HCT116 (cell line): ENCODE results near the gene C5AR1. TPM values are rescaled to one million over a fixed set of nuclear protein-coding genes. Genes with fewer than 3 reads are reported as not detected.

Source experiments
- ATAC-seq: fragments of 200-7000 bp; cut with Tn5 transposase; 2 replicates; pipeline ENCODE4 v1.9.1; 2020; ENCODE audit warnings: mild to moderate bottlenecking, moderate library complexity
- BruUV-seq: library from RNA; stranded (reverse); fragments of 400-500 nt; replicated peaks from 2 replicates; lab custom pipeline; 2021; lab: Mats Ljungman, UMichigan
- CTCF ChIA-PET: fragments of 300-600 bp; sonication (Branson Sonifier 250); formaldehyde crosslinking; loops from one replicate; lab custom pipeline; 2021; ENCODE audit warnings: antibody characterized with exemption; lab: Charles Lee
- POLR2A ChIA-PET: fragments of 300-600, 350-600 bp; sonication (Branson Sonifier 250); formaldehyde crosslinking; loops from one replicate; lab custom pipeline; 2021; ENCODE audit warnings: antibody characterized with exemption; lab: Charles Lee
- RAD21 ChIA-PET, 2 experiments: fragments of 300-600 bp; sonication (Branson Sonifier 250); formaldehyde crosslinking; loops; one replicate each; lab custom pipeline; 2023; ENCODE audit warnings: low total read pairs in 2 of 2; ENCODE audit not compliant: uncharacterized antibody in 2 of 2, unreplicated experiment in 2 of 2, low non-redundant PET in 1 of 2; lab: Charles Lee
- DNase-seq: peaks from one replicate; pipeline ENCODE4 v3.0.0-alpha.2; 2010; ENCODE audit warnings: low read depth, low spot score
- H2AFZ ChIP-seq: fragments of 200-600 bp; shearing (Covaris generic), sonication (generic); 2 replicates; pipeline ENCODE4 v1.6.1; 2017; ENCODE audit warnings: low read depth, mixed run types, mixed read lengths, antibody characterized with exemption, low read length; ENCODE audit not compliant: poor library complexity, severe bottlenecking
- H3K27ac ChIP-seq: 2 replicates; pipeline ENCODE4 v1.5.1; 2012; ENCODE audit warnings: low read depth, low read length
- H3K27me3 ChIP-seq: fragments of 200-600 bp; sonication (generic); 2 replicates; pipeline ENCODE4 v1.6.1; 2016; ENCODE audit warnings: mixed run types, low read length, mixed read lengths; ENCODE audit not compliant: insufficient read depth
- H3K36me3 ChIP-seq, 2 experiments: fragments of 200-500 bp in 1 of 2; fragments of 200-600 bp in 1 of 2; sonication (Bioruptor generic) in 1 of 2; sonication (generic) in 1 of 2; 2 replicates each; pipeline versions ENCODE4 v1.5.1 to v1.6.1; 2014 to 2016; ENCODE audit warnings: low read length in 2 of 2, inconsistent platforms in 1 of 2, mixed read lengths in 1 of 2, mixed run types in 1 of 2; ENCODE audit not compliant: insufficient read depth in 2 of 2, control insufficient read depth in 1 of 2
- H3K4me1 ChIP-seq, 2 experiments: fragments of 200-600 bp in 1 of 2; sonication (generic) in 1 of 2; 2 replicates each; pipeline versions ENCODE4 v1.5.1 to v1.6.1; 2012 to 2017; ENCODE audit warnings: low read length in 2 of 2, inconsistent platforms in 1 of 2, mild to moderate bottlenecking in 1 of 2, mixed read lengths in 1 of 2, mixed run types in 1 of 2, moderate library complexity in 1 of 2; ENCODE audit not compliant: insufficient read depth in 2 of 2, control insufficient read depth in 1 of 2
- H3K4me2 ChIP-seq: fragments of 200-600 bp; sonication (generic); 2 replicates; pipeline ENCODE4 v1.6.1; 2017; ENCODE audit warnings: mixed run types, low read length, mixed read lengths
- H3K4me3 ChIP-seq, 2 experiments: fragments of 200-600 bp in 1 of 2; sonication (generic) in 1 of 2; replicated peaks in 1 of 2; 2 replicates each; pipeline ENCODE4 v1.5.1; 2011 to 2016; ENCODE audit warnings: low read length in 2 of 2, control low read depth in 1 of 2, low read depth in 1 of 2, mild to moderate bottlenecking in 1 of 2, mixed read lengths in 1 of 2, mixed run types in 1 of 2
- H3K79me2 ChIP-seq: fragments of 200-600 bp; sonication (generic); 2 replicates; pipeline ENCODE4 v1.6.1; 2017; ENCODE audit warnings: mild to moderate bottlenecking, mixed run types, low read length, moderate library complexity, mixed read lengths; ENCODE audit not compliant: insufficient read depth
- H3K9ac ChIP-seq: fragments of 200-600 bp; sonication (generic); 2 replicates; pipeline ENCODE4 v1.6.1; 2016; ENCODE audit warnings: low read length, mixed read lengths
- H3K9me2 ChIP-seq: fragments of 200-600 bp; sonication (generic), shearing (Covaris generic); 2 replicates; pipeline ENCODE4 v1.6.1; 2017; ENCODE audit warnings: mixed run types, mild to moderate bottlenecking, moderate library complexity; ENCODE audit not compliant: insufficient read depth
- H3K9me3 ChIP-seq, 2 experiments: fragments of 200-500 bp in 1 of 2; fragments of 200-600 bp in 1 of 2; sonication (Bioruptor generic) in 1 of 2; sonication (generic) in 1 of 2; 2 replicates each; pipeline ENCODE4 v1.6.1; 2014 to 2017; ENCODE audit warnings: low read length in 2 of 2, mixed read lengths in 2 of 2, inconsistent platforms in 1 of 2, low read depth in 1 of 2, mild to moderate bottlenecking in 1 of 2, mixed run types in 1 of 2, moderate library complexity in 1 of 2; ENCODE audit not compliant: control insufficient read depth in 1 of 2, insufficient read depth in 1 of 2
- H4K20me1 ChIP-seq: fragments of 200-600 bp; sonication (generic), shearing (Covaris generic); 2 replicates; pipeline ENCODE4 v1.6.1; 2017; ENCODE audit warnings: mixed run types, mild to moderate bottlenecking, moderate library complexity; ENCODE audit not compliant: insufficient read depth
- CEBPB ChIP-seq: IDR thresholded peaks from 2 replicates; pipeline ENCODE4 v1.6.1; 2012; ENCODE audit warnings: low read depth
- ELF1 ChIP-seq: IDR thresholded peaks from 2 replicates; pipeline ENCODE4 v1.6.1; 2012; ENCODE audit warnings: low read depth, borderline replicate concordance
- EZH2phosphoT487 ChIP-seq: fragments of 200-600 bp; IDR thresholded peaks from 2 replicates; pipeline ENCODE4 v1.6.1; 2018; ENCODE audit warnings: antibody characterized with exemption, borderline replicate concordance
- MAX ChIP-seq: IDR thresholded peaks from 2 replicates; pipeline ENCODE4 v1.6.1; 2012
- POLR2AphosphoS5 ChIP-seq: IDR thresholded peaks from 2 replicates; pipeline ENCODE4 v1.6.1; 2011; ENCODE audit warnings: mild to moderate bottlenecking, low read depth, low read length, moderate library complexity
- REST ChIP-seq: IDR thresholded peaks from 2 replicates; pipeline ENCODE4 v1.6.1; 2012; ENCODE audit warnings: low read depth
- SP1 ChIP-seq: IDR thresholded peaks from 2 replicates; pipeline ENCODE4 v1.6.1; 2012; ENCODE audit warnings: low read depth
- SRF ChIP-seq: IDR thresholded peaks from 2 replicates; pipeline ENCODE4 v1.6.1; 2012; ENCODE audit warnings: low read depth
- YY1 ChIP-seq: IDR thresholded peaks from 2 replicates; pipeline ENCODE4 v1.6.1; 2011; ENCODE audit warnings: low read length, low read depth, moderate library complexity, mild to moderate bottlenecking; ENCODE audit not compliant: insufficient replicate concordance; ENCODE audit errors: extremely low read depth
- ZFX ChIP-seq: fragments of 450-650 bp; IDR thresholded peaks from 2 replicates; pipeline ENCODE4 v1.6.1; 2017
- intact Hi-C: fragments of 100-400 bp; cut with micrococcal nuclease; formaldehyde crosslinking; loops from 2 replicates; pipeline ENCODE4 v1.10.0; 2022
- total RNA-seq: library from RNA; stranded (reverse); gene quantifications from one replicate; pipeline ENCODE4 v1.2.1, GENCODE V29; 2021; ENCODE audit not compliant: unreplicated experiment

C5AR1 gene
- total RNA-seq, 1 experiment from 2014 or later = 6.5 TPM

- ChIA-PET POLR2A (no interaction called here), RAD21 (no interaction called here), CTCF (interaction anchor here (1.1 kb wide), 1 partner anchor 25 kb away, joined by 5 read pairs; the partner anchor contains the start of gene DHX34)
- Histone ChIP-seq H3K79me2 (no peaks in the 10 kb centered on the region), H3K4me2 (no peak overlapping the region), H3K27me3 (no peaks in the 10 kb centered on the region), H3K36me3 (no peaks in the 10 kb centered on the region), H3K4me1 (no peaks in the 10 kb centered on the region), H3K9me2 (no peaks in the 10 kb centered on the region), H2AFZ (no peak overlapping the region), H3K4me3 (no peak overlapping the region), H3K9ac (no peak overlapping the region), H3K9me3 (no peaks in the 10 kb centered on the region), H4K20me1 (no peaks in the 10 kb centered on the region), H3K27ac (no peak overlapping the region)
- TF ChIP-seq POLR2AphosphoS5 = no peak
- no peak for TF ChIP-seq SP1
- no peak for TF ChIP-seq ELF1
- no peak for TF ChIP-seq MAX
- TF ChIP-seq CEBPB = no peak
- no peak for TF ChIP-seq ZFX
- no peak for TF ChIP-seq YY1
- no peak for TF ChIP-seq SRF
- TF ChIP-seq EZH2phosphoT487 = no peak
- no peak for TF ChIP-seq REST
- ATAC-seq = no peak
- no peak for DNase-seq
- no TSS peak for BruUV-seq
- intact Hi-C loops = no loop called here
Measured at GRCh38 chr19:47323872-47324271, 14.2 kb downstream of the C5AR1 start.
